GM12891 (cell line): Measurements from ENCODE around the gene ZNF705A.
"Not testable (repeated sequence)": the region's sequence is repeated elsewhere in the genome, so short reads cannot be mapped to it uniquely, and the experiment has no call there.

ENCODE experiments used
- PAX5 ChIP-seq: IDR thresholded peaks from 2 replicates; pipeline ENCODE4 v1.6.1; 2011; ENCODE audit warnings: low read length, moderate library complexity, mild to moderate bottlenecking; ENCODE audit not compliant: insufficient read depth, severe bottlenecking
- POLR2A ChIP-seq: IDR thresholded peaks from 2 replicates; pipeline ENCODE4 v1.6.1; 2011; ENCODE audit warnings: low read depth, low read length, control low read depth
- POLR2AphosphoS5 ChIP-seq: IDR thresholded peaks from 2 replicates; pipeline ENCODE4 v1.6.1; 2011; ENCODE audit warnings: low read depth, low read length, control low read depth
- SPI1 ChIP-seq: IDR thresholded peaks from 2 replicates; pipeline ENCODE4 v1.6.1; 2011; ENCODE audit warnings: low read depth, low read length, control low read depth
- TAF1 ChIP-seq: IDR thresholded peaks from 2 replicates; pipeline ENCODE4 v1.6.1; 2011; ENCODE audit warnings: low read depth, low read length, control low read depth

GRCh38 chr12:8113117-8113516 lies 43.7 kb upstream of the ZNF705A start:
- TF ChIP-seq POLR2A, POLR2AphosphoS5, TAF1, PAX5, SPI1: not testable (repeated sequence)
